ENCODE results near the gene SEC14L2.
A peak's percentile ranks its signal among the peaks of the same experiment; 100 is the strongest.
"Not testable (repeated sequence)": the region's sequence is repeated elsewhere in the genome, so short reads cannot be mapped to it uniquely, and the experiment has no call there.

SEC14L2 gene

GRCh38 chr22:30438559-30438958, 41.7 kb downstream of the SEC14L2 start:
- in situ Hi-C loops (cut with HindIII; ENCODE audit: low pct_ligation_motif_present, low pct_unique_long_range_greater_than_20kb, low sequenced_read_pairs), result no loop called here
- DNase-seq, result no peak

GRCh38 chr22:30439226-30439625, 42.4 kb downstream of the SEC14L2 start:
- DNase-seq, result no peak
- in situ Hi-C loops (cut with HindIII; ENCODE audit: low pct_ligation_motif_present, low pct_unique_long_range_greater_than_20kb, low sequenced_read_pairs), result no loop called here

DNA sequence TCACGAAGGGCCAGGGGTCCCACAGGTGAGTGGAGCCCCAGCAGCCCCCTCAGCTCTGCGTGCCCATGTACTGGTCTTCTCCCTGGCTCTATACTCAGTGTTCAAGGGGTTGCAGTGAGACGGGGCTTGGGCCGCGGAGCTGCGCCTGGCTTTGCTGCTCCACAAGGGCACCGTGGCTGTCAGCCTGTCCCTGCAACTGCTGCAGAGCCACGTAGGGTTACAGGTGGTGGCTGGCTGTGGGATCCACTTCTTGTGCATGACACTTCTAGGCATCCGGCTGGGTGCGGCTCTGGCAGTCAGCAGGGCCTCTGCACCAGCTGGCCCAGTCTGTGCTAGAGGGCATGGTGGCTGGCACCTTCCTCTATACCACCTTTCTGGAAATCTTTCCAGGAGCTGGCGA, 43.0 kb downstream of the SEC14L2 start:
- in situ Hi-C loops (cut with HindIII; ENCODE audit: low pct_ligation_motif_present, low pct_unique_long_range_greater_than_20kb, low sequenced_read_pairs), result no loop called here

DNA sequence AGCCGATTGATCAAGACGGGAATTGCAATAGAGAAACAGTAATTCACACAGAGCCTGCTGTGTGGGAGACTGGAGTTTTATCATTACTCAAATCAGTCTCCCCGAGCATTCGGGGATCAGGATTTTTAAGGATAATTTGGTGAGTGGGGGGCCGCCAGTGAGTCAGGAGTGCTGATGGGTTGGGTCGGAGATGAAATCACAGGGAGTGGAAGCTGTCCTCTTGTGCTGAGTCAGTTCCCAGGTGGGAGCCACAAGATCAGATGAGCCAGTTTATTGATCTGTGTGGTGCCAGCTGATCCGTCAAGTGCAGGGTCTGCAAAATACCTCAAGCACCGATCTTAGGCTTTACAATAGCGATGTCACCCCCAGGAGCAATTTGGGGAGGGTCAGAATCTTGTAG, 44.3 kb downstream of the SEC14L2 start:
- in situ Hi-C loops (cut with HindIII; ENCODE audit: low pct_ligation_motif_present, low pct_unique_long_range_greater_than_20kb, low sequenced_read_pairs), result no loop called here
- DNase-seq, result no peak

More for the DNA sequence above, 43.0 kb downstream of the SEC14L2 start:
- DNase-seq, result no peak

DNA sequence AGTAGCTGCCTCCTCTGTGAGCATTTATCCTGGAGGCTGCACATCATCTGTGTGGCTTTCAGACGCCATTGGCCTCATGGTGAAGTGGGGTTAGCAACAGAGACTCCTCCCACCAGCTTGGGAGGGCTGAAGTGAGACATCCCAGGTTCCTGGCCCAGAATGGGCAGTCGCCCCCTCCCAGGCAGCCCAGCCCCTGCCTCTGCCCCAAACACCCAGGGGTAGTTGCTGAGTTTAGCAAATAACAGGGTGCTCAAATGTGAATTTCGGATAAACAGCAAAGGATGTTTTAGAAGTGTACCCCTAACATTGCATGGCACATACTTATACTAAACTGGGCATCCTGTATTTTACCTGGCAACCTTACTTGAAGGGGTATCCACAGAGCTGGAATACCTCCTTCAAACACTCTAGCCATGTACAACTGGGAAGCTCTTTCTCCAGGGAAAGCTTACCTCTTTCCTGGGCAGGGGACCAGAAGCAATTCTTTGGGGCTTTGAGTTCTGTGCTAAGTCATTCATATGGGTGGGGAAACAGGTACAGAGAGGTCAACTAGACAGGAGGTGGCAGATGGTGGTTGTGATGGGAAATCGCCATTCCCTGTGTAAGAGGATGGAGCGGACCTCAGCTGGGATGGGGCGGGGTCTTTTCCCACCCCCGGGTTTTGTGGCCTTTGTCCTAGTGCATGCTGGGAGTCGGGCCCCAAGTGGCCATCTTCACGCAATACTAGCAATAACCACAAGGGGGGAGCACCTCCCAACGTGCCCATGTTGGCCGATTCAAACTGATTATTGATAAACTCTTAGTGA, 48.0 kb downstream of the SEC14L2 start:
- peak; percentile 65 for DNase-seq
- in situ Hi-C loops (cut with HindIII; ENCODE audit: low pct_ligation_motif_present, low pct_unique_long_range_greater_than_20kb, low sequenced_read_pairs), result no loop called here

- in situ Hi-C loops (cut with HindIII; ENCODE audit: low pct_ligation_motif_present, low pct_unique_long_range_greater_than_20kb, low sequenced_read_pairs), result no loop called here
- DNase-seq, result no peak
These were observed 48.8 kb downstream of the SEC14L2 start for GRCh38 chr22:30445438-30446145.

DNA sequence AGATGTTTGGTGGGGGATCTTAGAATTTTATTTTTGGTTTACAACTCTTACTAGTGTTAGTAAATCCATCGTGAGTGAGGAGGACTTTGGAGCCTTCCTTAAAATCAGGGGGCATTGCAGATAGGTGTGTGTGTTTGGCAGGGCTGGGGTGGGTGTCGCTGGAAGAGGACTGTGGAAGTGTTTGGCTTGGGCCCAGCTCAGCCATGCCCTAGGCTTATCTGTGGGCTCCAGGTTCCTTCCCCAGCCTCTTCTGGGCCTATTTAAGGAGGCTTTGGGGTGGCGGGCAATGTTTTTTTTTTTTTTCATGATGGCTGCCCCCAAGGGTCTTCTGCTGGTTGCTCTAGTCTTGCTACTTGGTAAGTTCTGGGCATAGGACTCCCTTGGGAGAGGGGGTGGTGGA, 50.8 kb downstream of the SEC14L2 start:
- DNase-seq, result no peak
- in situ Hi-C loops (cut with HindIII; ENCODE audit: low pct_ligation_motif_present, low pct_unique_long_range_greater_than_20kb, low sequenced_read_pairs), result no loop called here

GRCh38 chr22:30451488-30451887, 54.7 kb downstream of the SEC14L2 start:
- in situ Hi-C loops (cut with HindIII; ENCODE audit: low pct_ligation_motif_present, low pct_unique_long_range_greater_than_20kb, low sequenced_read_pairs); DNase-seq: not testable (repeated sequence)

DNA sequence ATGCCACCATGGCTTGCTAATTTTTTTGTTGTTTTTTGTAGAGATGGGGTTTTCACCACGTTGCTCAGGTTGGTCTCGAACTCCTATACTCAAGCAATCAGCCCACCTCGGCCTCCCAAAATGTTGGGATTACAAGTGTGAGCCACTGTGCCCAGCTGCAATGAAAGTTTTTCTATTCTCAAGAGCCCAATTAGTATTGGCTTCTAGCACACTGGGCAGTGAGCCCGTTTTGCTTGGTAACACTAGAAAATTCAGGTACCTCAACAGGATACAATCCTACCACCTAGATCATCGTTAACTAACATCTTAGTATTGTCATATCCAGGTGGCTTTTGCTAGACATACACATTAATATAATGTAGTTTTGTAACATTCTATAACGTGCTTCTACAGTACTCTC, 56.0 kb downstream of the SEC14L2 start:
- DNase-seq, result no peak
- in situ Hi-C loops (cut with HindIII; ENCODE audit: low pct_ligation_motif_present, low pct_unique_long_range_greater_than_20kb, low sequenced_read_pairs), result no loop called here

DNA sequence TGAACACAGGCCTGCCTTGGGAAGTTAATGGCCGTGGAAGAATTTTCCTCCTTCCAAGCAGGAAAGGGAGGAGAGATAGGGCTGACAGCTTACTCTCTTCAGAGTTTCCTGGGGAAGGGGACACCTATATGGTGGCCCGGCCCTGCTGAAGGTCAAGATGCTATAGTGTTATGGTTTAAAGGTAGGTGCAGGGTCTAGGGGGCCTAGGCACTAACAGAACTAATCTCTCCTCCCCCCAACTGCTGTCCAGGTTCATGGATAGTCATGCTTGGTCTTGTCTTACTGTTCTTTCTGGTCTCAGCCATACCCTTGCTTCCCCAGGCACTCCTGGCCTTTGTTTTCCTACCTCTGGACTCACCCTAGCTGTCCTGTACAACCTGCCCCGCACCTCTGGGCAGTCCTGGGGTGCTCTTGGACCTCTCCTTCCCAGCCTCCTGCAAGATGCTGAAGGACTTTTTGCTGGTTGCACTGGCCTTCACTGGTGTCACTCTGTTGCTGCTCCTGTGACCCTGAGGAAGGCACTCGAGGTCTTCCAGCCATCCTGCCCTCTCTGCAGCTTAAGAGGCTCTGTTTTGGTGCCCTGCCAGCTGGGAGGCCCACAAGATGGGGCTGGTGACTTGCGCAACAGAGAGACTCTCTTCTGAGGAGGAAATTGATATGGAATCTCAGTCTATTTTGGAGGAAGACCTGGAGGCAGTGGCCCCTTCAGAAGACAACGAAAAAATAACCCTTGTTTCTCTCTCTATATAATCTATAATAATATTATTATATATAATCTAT, 57.1 kb downstream of the SEC14L2 start:
- in situ Hi-C loops (cut with HindIII; ENCODE audit: low pct_ligation_motif_present, low pct_unique_long_range_greater_than_20kb, low sequenced_read_pairs), result no loop called here
- DNase-seq, result peak; percentile 5

DNA sequence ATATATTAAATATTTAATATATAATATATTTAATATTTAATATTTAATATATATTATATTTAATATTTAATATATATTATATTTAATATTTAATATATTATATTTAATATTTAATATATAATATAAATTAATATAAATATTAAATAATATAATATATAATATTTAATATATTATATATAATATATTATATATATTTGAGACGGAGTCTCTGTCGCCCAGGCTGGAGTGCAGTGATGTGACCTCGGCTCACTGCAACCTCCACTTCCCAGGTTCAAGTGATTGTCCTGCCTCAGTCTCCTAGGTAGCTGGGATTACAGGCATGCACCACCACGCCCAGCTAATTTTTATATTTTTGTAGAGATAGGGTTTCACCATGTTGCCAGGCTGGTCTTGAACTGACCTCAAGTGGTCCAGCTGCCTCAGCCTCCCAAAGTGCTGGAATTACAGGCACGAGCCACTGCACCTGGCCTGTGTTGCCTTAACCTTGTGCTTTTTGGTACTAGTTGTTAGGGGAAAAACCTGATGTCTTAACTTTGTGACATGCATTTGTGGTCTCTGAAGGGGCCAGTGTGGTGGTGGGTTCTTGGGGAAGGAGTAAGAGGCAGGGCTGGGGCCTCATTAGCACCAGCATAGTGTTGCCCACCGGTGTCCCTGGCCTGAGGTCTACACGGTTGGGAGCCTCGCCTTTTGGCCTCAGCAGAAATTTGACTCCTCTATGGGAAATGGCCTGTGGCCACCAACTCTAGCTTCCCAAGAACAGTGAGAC, 58.4 kb downstream of the SEC14L2 start:
- in situ Hi-C loops (cut with HindIII; ENCODE audit: low pct_ligation_motif_present, low pct_unique_long_range_greater_than_20kb, low sequenced_read_pairs), result no loop called here

GRCh38 chr22:30457981-30458380, 61.2 kb downstream of the SEC14L2 start:
- in situ Hi-C loops (cut with HindIII; ENCODE audit: low pct_ligation_motif_present, low pct_unique_long_range_greater_than_20kb, low sequenced_read_pairs), result no loop called here
- DNase-seq, result no peak

More for the DNA sequence above, 58.4 kb downstream of the SEC14L2 start:
- DNase-seq, result no peak

DNA sequence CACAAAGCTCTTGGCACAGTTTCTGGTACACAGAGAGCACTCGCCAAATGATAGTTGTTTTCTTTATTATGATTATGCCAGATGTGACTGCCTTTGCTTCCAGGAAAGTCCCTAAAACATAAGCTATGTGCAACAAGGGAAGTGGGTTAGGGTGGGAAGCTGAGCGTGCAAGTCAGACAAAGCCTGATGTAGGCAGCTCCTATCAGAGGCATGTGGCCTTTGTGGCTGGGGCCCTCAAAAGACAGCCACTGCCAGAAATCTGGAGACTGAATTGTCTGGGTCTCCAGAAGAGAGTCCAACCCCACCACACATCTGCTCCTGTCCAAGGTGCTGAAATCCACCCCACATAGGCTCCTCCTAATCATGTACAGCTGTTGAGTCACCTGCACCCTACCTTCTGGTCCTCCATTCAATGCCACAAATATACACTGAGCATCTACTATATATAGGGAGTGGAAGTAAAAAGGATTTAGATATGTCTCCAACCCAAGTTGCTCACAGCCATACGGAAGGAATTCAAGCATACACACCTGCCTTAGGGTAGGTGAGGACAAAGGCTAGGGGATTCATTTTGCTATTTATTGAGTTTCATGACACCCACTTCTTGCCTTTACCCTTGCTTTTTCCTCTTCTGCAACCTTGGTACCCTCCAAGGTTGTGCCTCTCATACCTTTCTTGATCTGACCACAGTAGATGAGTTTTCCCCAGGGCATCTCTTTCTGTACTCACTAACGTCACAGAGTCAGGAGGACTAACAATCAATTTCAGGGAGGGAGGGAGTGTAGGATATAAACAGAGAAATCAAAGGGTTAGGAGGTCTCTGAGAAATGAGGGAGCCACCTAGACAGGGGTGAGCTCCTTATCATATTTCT, 62.6 kb downstream of the SEC14L2 start:
- in situ Hi-C loops (cut with HindIII; ENCODE audit: low pct_ligation_motif_present, low pct_unique_long_range_greater_than_20kb, low sequenced_read_pairs), result no loop called here
- peak; percentile 30 for DNase-seq

GRCh38 chr22:30460147-30460546, 63.3 kb downstream of the SEC14L2 start:
- in situ Hi-C loops (cut with HindIII; ENCODE audit: low pct_ligation_motif_present, low pct_unique_long_range_greater_than_20kb, low sequenced_read_pairs), result no loop called here
- no peak for DNase-seq

DNA sequence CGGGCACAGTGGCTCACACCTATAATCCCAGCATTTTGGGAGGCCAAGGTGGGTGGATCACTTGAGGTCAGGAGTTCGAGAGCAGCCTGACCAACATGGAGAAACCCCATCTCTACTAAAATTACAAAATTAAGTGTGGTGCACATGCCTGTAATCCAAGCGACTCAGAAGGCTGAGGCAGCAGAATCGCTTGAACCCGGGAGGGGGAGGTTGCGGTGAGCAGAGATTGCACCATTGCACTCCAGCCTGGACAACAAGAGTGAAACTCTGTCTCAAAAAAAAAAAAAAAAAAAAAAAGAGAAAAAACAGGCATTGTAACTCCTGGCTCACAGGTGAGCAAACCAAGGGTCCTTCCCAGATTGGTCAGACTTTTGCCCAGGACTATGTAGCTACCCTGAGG, 63.7 kb downstream of the SEC14L2 start:
- in situ Hi-C loops (cut with HindIII; ENCODE audit: low pct_ligation_motif_present, low pct_unique_long_range_greater_than_20kb, low sequenced_read_pairs); DNase-seq: not testable (repeated sequence)

GRCh38 chr22:30469165-30469564, 72.3 kb downstream of the SEC14L2 start:
- in situ Hi-C loops (cut with HindIII; ENCODE audit: low pct_ligation_motif_present, low pct_unique_long_range_greater_than_20kb, low sequenced_read_pairs), result no loop called here
- no peak for DNase-seq

DNA sequence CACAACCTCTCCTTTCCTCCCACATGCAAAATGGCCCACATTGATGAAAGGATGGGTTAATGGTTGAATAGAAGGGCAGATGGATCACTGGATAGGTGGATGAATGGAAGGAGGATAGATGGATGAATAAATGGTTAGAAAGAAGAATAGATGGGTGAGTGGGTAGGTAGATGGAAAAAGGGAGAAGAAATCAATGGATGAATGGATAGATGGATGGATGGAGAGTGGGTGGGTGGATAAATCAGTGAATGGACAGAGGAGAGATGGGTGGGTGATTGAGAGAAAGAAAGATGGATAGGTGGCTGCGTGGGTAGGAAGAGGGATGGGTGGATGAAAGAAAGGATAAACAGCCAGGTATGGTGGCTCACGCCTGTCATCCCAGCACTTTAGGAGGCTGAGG, 73.8 kb downstream of the SEC14L2 start:
- no peak for DNase-seq
- in situ Hi-C loops (cut with HindIII; ENCODE audit: low pct_ligation_motif_present, low pct_unique_long_range_greater_than_20kb, low sequenced_read_pairs), result no loop called here

Data from ACHN (cell line).